K562 (cell line): ENCODE results near the gene CBFA2T2. TPM values are rescaled to one million over a fixed set of nuclear protein-coding genes. Genes with fewer than 3 reads are reported as not detected.

ENCODE experiments used
- BDP1 ChIP-seq: IDR thresholded peaks from 3 replicates; pipeline ENCODE4 v1.6.1; 2011; ENCODE audit not compliant: insufficient read length, insufficient read depth
- CBX3 ChIP-seq, 2 experiments: IDR thresholded peaks; 1 replicate in 1 of 2; 2 replicates in 1 of 2; pipeline ENCODE4 v1.6.1; 2012; ENCODE audit warnings: inconsistent platforms in 2 of 2, low read length in 2 of 2, borderline replicate concordance in 1 of 2, control low read depth in 1 of 2
- CREB3 ChIP-seq: fragments of 450-650 bp; conservative IDR thresholded peaks from 2 replicates; pipeline ENCODE4 v1.6.1; 2016; ENCODE audit warnings: missing genetic modification characterization, low read depth, mild to moderate bottlenecking, missing compliant biosample characterization, moderate library complexity
- DDX20 ChIP-seq: fragments of 450-650 bp; IDR thresholded peaks from 2 replicates; pipeline ENCODE4 v1.6.1; 2016; ENCODE audit warnings: missing genetic modification characterization, low read depth, mild to moderate bottlenecking, missing compliant biosample characterization, moderate library complexity
- ETV6 ChIP-seq, 3 experiments: fragments of 150-350 bp in 1 of 3; sonication (generic) in 1 of 3; formaldehyde crosslinking in 1 of 3; IDR thresholded peaks; 2 replicates each; pipeline versions ENCODE4 v1.6.1 to v1.8.0; 2014 to 2022; ENCODE audit warnings: borderline replicate concordance in 2 of 3, low read depth in 2 of 3, antibody characterized with exemption in 1 of 3, low read length in 1 of 3, mild to moderate bottlenecking in 1 of 3, missing genetic modification reagents in 1 of 3
- FOXP1 ChIP-seq: sonication (generic); formaldehyde crosslinking; IDR thresholded peaks from 2 replicates; pipeline ENCODE4 v1.8.0; 2022; ENCODE audit warnings: mild to moderate bottlenecking, missing genetic modification reagents
- HOMEZ ChIP-seq: fragments of 250-450 bp; sonication (Bioruptor Pico); IDR thresholded peaks from 2 replicates; pipeline ENCODE4 v1.4.0; 2020; ENCODE audit warnings: mild to moderate bottlenecking, moderate library complexity
- ILF3 ChIP-seq: fragments of 450-650 bp; IDR thresholded peaks from 2 replicates; pipeline ENCODE4 v1.6.1; 2018; ENCODE audit warnings: antibody characterized with exemption, mild to moderate bottlenecking, moderate library complexity, borderline replicate concordance
- ILK ChIP-seq: fragments of 450-650 bp; IDR thresholded peaks from 2 replicates; pipeline ENCODE4 v1.6.1; 2016; ENCODE audit warnings: missing genetic modification characterization, low read depth, mild to moderate bottlenecking, missing compliant biosample characterization, moderate library complexity, borderline replicate concordance
- KLF1 ChIP-seq: fragments of 450-650 bp; IDR thresholded peaks from 2 replicates; pipeline ENCODE4 v1.6.1; 2016; ENCODE audit warnings: missing genetic modification characterization, missing compliant biosample characterization
- MTA2 ChIP-seq: fragments of 450-650 bp; IDR thresholded peaks from 2 replicates; pipeline ENCODE4 v1.6.1; 2016; ENCODE audit warnings: low read depth
- MYBL2 ChIP-seq, 2 experiments: fragments of 450-650 bp in 1 of 2; sonication (generic) in 1 of 2; formaldehyde crosslinking in 1 of 2; IDR thresholded peaks; 2 replicates each; pipeline versions ENCODE4 v1.6.1 to v1.8.1; 2017 to 2022; ENCODE audit warnings: borderline replicate concordance in 1 of 2, inconsistent platforms in 1 of 2, low read depth in 1 of 2, mild to moderate bottlenecking in 1 of 2, missing genetic modification reagents in 1 of 2, moderate library complexity in 1 of 2
- POLR2G ChIP-seq: fragments of 200-400 bp; formaldehyde crosslinking; IDR thresholded peaks from 2 replicates; pipeline ENCODE4 v1.6.1; 2017; ENCODE audit warnings: low read depth, mild to moderate bottlenecking, antibody characterized with exemption, low read length, moderate library complexity
- RAD51 ChIP-seq: fragments of 450-650 bp; IDR thresholded peaks from 2 replicates; pipeline ENCODE4 v1.7.1; 2016; ENCODE audit warnings: low read depth, mild to moderate bottlenecking, borderline replicate concordance
- SMAD4 ChIP-seq: fragments of 250-450 bp; sonication (Bioruptor Pico); conservative IDR thresholded peaks from 2 replicates; pipeline ENCODE4 v1.8.0; 2021; ENCODE audit warnings: inconsistent platforms, mild to moderate bottlenecking, moderate library complexity
- SRSF7 ChIP-seq: fragments of 200-400 bp; formaldehyde crosslinking; optimal IDR thresholded peaks from 2 replicates; pipeline ENCODE3; 2017; ENCODE audit warnings: mild to moderate bottlenecking, low read depth, low read length
- TFAP4 ChIP-seq: sonication (generic); formaldehyde crosslinking; IDR thresholded peaks from 2 replicates; pipeline ENCODE4 v1.8.0; 2022; ENCODE audit warnings: missing genetic modification reagents, mild to moderate bottlenecking, moderate library complexity, borderline replicate concordance
- ZBED1 ChIP-seq: IDR thresholded peaks from 2 replicates; pipeline ENCODE4 v1.6.1; 2014
- ZBTB43 ChIP-seq: sonication (generic); formaldehyde crosslinking; IDR thresholded peaks from 2 replicates; pipeline ENCODE4 v1.8.0; 2023; ENCODE audit warnings: mild to moderate bottlenecking, missing genetic modification reagents
- ZFPM2 ChIP-seq: fragments of 250-450 bp; sonication (Bioruptor Pico); IDR thresholded peaks from 2 replicates; pipeline ENCODE4 v1.5.1; 2022; ENCODE audit warnings: mild to moderate bottlenecking
- ZNF324 ChIP-seq: fragments of 250-450 bp; sonication (Bioruptor Pico); IDR thresholded peaks from 2 replicates; pipeline ENCODE4 v1.4.0; 2020; ENCODE audit warnings: mild to moderate bottlenecking
- ZNF408 ChIP-seq: fragments of 250-450 bp; sonication (Bioruptor Pico); IDR thresholded peaks from 2 replicates; pipeline ENCODE4 v1.4.0; 2020; ENCODE audit warnings: low read depth, mild to moderate bottlenecking, moderate library complexity
- polyA plus RNA-seq, 8 experiments: library from polyadenylated mRNA; depleted of rRNA in 4 of 8; stranded (reverse) in 5 of 8; unstranded in 3 of 8; fragments of >200 nt; fragmentation: Nextera tagmentation in 2 of 8; fragmentation: Illumina TruSeq in 1 of 8; extraction: Ambion mirVana in 2 of 8; extraction: Trizol in 1 of 8; gene quantifications; 2 replicates each; pipeline versions ENCODE4 v1.2.1 to v1.2.3, GENCODE V29; 2011 to 2014; ENCODE audit warnings: inconsistent platforms in 1 of 8, missing spikeins in 1 of 8
- total RNA-seq, 7 experiments: library from RNA; depleted of rRNA in 6 of 7; stranded (reverse); fragments of >200 nt in 6 of 7; fragmentation: Illumina TruSeq in 2 of 7; extraction: Trizol in 2 of 7; gene quantifications; 2 replicates each; pipeline versions ENCODE4 v1.2.1 to v1.2.3, GENCODE V29; 2011 to 2021; ENCODE audit warnings: low replicate concordance in 1 of 7

The CBFA2T2 gene
- total and polyA plus RNA-seq, 9 of the 15 experiments (the other 6 are each of a cell fraction or from before 2014, with no cell fraction given), result 0.27 to 9.6 (median 5.8) TPM

GRCh38 chr20:33663161-33664084 lies 173.5 kb downstream of the CBFA2T2 start (continued):
- no peak for TF ChIP-seq DDX20 (tag)
- no peak for TF ChIP-seq FOXP1 (CRISPR knock-in tag)
- TF ChIP-seq RAD51, result no peak
- no peak for TF ChIP-seq CREB3
- peak; percentile 96 for TF ChIP-seq POLR2G
- TF ChIP-seq ILK (tag), result no peak
- no peak for TF ChIP-seq MTA2
- no peak for TF ChIP-seq HOMEZ (CRISPR knock-in tag)
- peak; percentile 14; the same call in 1 of the 2 replicates for TF ChIP-seq TFAP4
- no peak for TF ChIP-seq KLF1 (tag)
- TF ChIP-seq ZBED1, result no peak
- no peak for TF ChIP-seq ZFPM2 (CRISPR knock-in tag)
- no peak for TF ChIP-seq ZBTB43 (CRISPR knock-in tag)
- no peak for TF ChIP-seq ETV6 (IDR thresholded peaks at IDR 0.05; ENCODE audit: borderline replicate concordance in 1 of 2, low read depth in 2 of 2, low read length in 1 of 2)
- TF ChIP-seq ETV6 (CRISPR knock-in tag; IDR thresholded peaks at IDR 0.05; ENCODE audit: borderline replicate concordance), result no peak
- TF ChIP-seq SMAD4 (CRISPR knock-in tag), result 0 out of 2 replicates have a peak, but pooled peaks have one; percentile 46
- no peak for TF ChIP-seq SRSF7
- TF ChIP-seq ZNF324, result 0 out of 2 replicates have a peak, but pooled peaks have one; percentile 36
- no peak for TF ChIP-seq ZNF408 (CRISPR knock-in tag)
- TF ChIP-seq ILF3, result no peak; the same call in 1 of the 2 replicates
- TF ChIP-seq CBX3 (IDR thresholded peaks at IDR 0.05; ENCODE audit: borderline replicate concordance in 1 of 2, low read length in 2 of 2), result no peak
- TF ChIP-seq MYBL2 (IDR thresholded peaks at IDR 0.05; ENCODE audit: low read depth), result no peak
- no peak for TF ChIP-seq MYBL2 (CRISPR knock-in tag; IDR thresholded peaks at IDR 0.05; ENCODE audit: borderline replicate concordance)
- TF ChIP-seq BDP1, result no peak
